ENCODE measurements around the gene AATF. TPM values are rescaled to one million over a fixed set of nuclear protein-coding genes. Genes with fewer than 3 reads are reported as not detected.

The AATF gene
- total and polyA plus RNA-seq, 9 of the 15 experiments (the other 6 are each of a cell fraction or from before 2014, with no cell fraction given) = 34.5 to 133 (median 90.1) TPM

- H3K27ac ChIP-seq (ENCODE audit: extremely low read depth, low read depth, low read length) = no peak overlapping the region
- CTCF ChIA-PET (ENCODE audit: low intra/inter-chr PET ratio) = no interaction called here
- WGBS (ENCODE audit: insufficient coverage, low coverage, missing lambda C conversion rate) = 93% methylated on average over 4 of the region's 4 CpGs
- H4K20me1 ChIP-seq (replicated peaks; ENCODE audit: control insufficient read depth, insufficient read depth, low read length) = no peaks in the 10 kb centered on the region
- no peaks in the 10 kb centered on the region for H3K27me3 ChIP-seq (ENCODE audit: control insufficient read depth in 2 of 2, insufficient read depth in 2 of 2, low read length in 2 of 2)
- no TSS peak for BruUV-seq (replicated peaks)
- no peaks in the 10 kb centered on the region for H3K79me2 ChIP-seq (ENCODE audit: control insufficient read depth, insufficient read depth, low read length)
- peaks cover 44% of the 10 kb centered on the region; the same call in 2 of the 3 replicates for H3K36me3 ChIP-seq (ENCODE audit: control insufficient read depth, insufficient read depth, low read length)
- no peak for FAIRE-seq
- no peaks in the 10 kb centered on the region for H3K9me3 ChIP-seq (replicated peaks; ENCODE audit: control insufficient read depth, insufficient read depth, low read depth, low read length)
- no peaks in the 10 kb centered on the region for H3K4me1 ChIP-seq (replicated peaks in 1 of 2; ENCODE audit: control insufficient read depth in 2 of 2, insufficient read depth in 2 of 2, low read length in 2 of 2)
- no peak for ATAC-seq
- no peak overlapping the region for H3K4me3 ChIP-seq
- intact Hi-C loops (cut with micrococcal nuclease) = no loop called here
- H3K9me1 ChIP-seq (ENCODE audit: control insufficient read depth, insufficient read depth, low read length) = no peaks in the 10 kb centered on the region
- H2AFZ ChIP-seq (ENCODE audit: low read depth, low read length) = no peak overlapping the region
- H3K4me2 ChIP-seq (ENCODE audit: insufficient read depth, low read length) = no peak overlapping the region
- in situ Hi-C loops (cut with MboI) = no loop called here
- no peak overlapping the region for H3K9ac ChIP-seq (ENCODE audit: insufficient read depth in 1 of 2, low read depth in 2 of 2, low read length in 2 of 2)
- DNase-seq (ENCODE audit: extremely low read depth in 1 of 4, low spot score in 3 of 4) = no peak
- POLR2A ChIA-PET = no interaction called here
- TF ChIP-seq ZBED1 (IDR thresholded peaks at IDR 0.05) (no peak), ZBTB11 (CRISPR knock-in tag; IDR thresholded peaks at IDR 0.05) (no peak), CHD7 (IDR thresholded peaks at IDR 0.05; ENCODE audit: low read depth, low read length) (no peak), TOE1 (IDR thresholded peaks at IDR 0.05; ENCODE audit: borderline replicate concordance) (no peak), TOE1 (CRISPR knock-in tag; IDR thresholded peaks at IDR 0.05; ENCODE audit: borderline replicate concordance, low read depth) (no peak), BRD4 (IDR thresholded peaks at IDR 0.05) (no peak), KDM4B (IDR thresholded peaks at IDR 0.05; ENCODE audit: borderline replicate concordance in 2 of 2, low read depth in 1 of 2) (no peak)
Measured at GRCh38 chr17:37031493-37032083, 82.8 kb downstream of the AATF start.
